Activated CD8-positive, alpha-beta memory T cell treated with anti-CD3 and anti-CD28 coated beads, Interleukin-2, amount 50 U/mL, for 24 hours (primary cell): ENCODE results near the gene ENTPD3.
"Not testable (repeated sequence)": the region's sequence is repeated elsewhere in the genome, so short reads cannot be mapped to it uniquely, and the experiment has no call there.

Experiments used
- DNase-seq: peaks from one replicate; pipeline ENCODE4 v3.0.0-alpha.2; 2020; ENCODE audit errors: extremely low read depth

The ENTPD3 gene

GRCh38 chr3:40460481-40460880 lies 73.5 kb downstream of the ENTPD3 start:
- DNase-seq, result not testable (repeated sequence)

- DNase-seq, result no peak
Observed at GRCh38 chr3:40461161-40461560, 74.2 kb downstream of the ENTPD3 start.

- DNase-seq, result not testable (repeated sequence)
Observed at GRCh38 chr3:40462838-40463237, 75.9 kb downstream of the ENTPD3 start.

DNA sequence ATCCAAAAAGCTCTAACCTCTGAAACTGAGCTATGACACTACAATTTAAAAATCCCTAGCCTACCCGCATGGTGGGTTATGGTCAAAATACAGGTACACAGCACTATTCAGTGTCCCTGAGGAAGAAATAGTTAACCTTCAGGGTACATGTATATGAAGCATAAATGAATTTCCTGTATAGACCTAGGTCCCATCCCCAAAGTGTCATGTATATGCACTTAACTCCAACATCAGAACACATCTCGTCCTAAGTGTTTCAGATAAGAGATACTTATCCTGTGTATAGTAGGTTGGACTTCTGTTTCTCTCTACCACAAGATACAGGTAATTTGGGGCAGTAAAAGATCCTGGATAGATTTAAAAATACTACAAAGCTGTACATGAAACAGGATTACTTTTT lies 76.6 kb downstream of the ENTPD3 start:
- DNase-seq, result no peak

GRCh38 chr3:40464339-40465110 lies 77.5 kb downstream of the ENTPD3 start:
- DNase-seq, result no peak

DNA sequence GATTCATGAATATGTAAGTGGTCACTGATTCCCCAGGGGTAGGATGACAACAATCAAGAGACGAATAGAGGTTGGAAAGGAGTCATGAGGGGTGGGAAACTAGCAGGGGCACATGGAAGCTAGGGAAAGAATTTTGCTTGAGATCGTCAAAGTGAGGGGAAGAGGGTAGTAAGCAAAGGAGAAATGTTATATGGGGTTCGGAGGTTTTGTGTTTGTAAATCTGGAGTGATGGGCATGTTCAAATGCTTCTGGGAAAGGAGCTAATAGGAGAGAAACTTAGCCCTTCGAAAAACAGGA lies 78.1 kb downstream of the ENTPD3 start:
- no peak for DNase-seq

DNA sequence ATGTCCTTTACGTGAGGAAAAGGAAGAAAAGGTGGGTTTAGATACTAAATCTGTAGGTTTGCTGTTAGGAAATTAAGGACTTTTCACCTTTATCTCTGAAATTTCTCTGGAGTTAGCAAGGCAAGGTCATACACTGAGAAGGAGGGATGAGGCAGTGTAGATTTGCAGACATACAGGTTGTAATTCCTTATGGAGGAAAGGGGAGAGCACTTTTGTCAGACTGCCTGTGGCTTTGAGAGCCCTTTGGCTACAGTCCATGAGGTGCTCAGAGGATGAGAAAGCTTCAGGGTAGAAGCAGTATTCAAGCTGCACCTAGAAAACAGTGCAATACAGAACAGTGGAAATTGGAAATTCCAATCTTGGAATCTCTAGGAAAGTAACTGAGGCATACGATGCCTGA lies 78.5 kb downstream of the ENTPD3 start:
- no peak for DNase-seq

DNA sequence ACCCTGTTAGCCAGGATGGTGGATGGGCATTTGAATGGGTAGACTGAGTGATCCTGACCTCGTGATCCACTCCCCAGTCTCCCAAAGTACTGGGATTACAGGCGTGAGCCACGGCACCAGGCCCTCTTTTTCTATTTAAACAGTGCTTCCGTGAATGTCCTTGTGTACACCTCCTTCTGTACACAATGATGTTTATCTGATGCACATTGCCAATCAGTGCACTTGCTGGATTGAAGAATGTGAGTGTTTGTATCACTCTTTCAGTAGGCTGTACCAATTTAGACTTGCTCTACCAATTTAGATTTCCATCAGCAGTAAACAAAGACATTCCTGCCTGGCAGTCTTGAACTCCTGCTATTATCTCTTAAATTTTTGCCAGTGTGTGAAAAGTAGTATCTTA lies 81.0 kb downstream of the ENTPD3 start:
- DNase-seq, result no peak

DNA sequence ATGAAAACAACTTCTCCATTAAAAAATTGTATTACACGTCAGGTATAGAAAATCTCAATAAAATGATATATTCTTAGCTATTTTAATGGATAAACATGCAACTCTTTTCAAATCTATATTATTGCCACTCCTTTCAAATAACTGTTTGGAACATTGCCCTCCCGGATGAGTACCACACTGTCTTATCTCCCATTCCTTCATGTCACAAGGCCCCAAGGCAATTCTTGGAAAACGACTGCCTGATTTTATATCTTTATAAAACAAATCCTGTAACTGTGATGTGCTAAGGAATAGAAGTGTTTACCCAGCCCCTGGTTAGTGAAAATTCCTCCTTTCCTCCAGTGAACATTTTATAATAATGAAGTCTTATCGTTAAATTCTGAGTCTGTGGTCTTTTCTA lies 83.7 kb downstream of the ENTPD3 start:
- DNase-seq, result no peak

GRCh38 chr3:40476478-40477470 lies 89.8 kb downstream of the ENTPD3 start, which contains the start of gene ZNF619:
Gene ZNF619 (plus strand): TSS chr3:40477122. CDS start chr3:40477980, 858 bp downstream.
- DNase-seq, result no peak

DNA sequence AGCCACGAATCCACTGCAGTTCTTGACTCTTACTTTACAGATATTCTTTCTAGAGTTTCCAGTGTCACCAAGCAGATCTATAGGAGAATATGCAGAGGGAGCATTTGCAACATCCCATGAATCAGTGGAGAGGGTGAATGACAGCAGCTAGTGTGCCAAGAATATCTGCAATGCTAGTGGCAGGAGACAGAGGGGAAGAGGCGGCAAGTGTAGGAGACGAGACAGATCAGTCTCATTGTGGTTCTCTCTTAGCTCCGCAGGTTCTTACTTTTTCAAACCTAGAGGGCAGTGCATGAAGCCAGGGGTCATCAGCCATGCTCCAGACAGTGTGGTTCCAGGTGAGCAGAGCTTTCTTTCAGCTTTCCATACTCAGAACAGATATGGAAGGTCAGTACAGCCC lies 90.7 kb downstream of the ENTPD3 start:
- no peak for DNase-seq
